CD4-positive, alpha-beta T cell (primary cell): ENCODE measurements around the gene TSPYL4. TPM values are rescaled to one million over a fixed set of nuclear protein-coding genes. Genes with fewer than 3 reads are reported as not detected.

Source experiments
- ATAC-seq: fragments of 200-7000 bp; cut with Tn5 transposase; one replicate; pipeline ENCODE4 v1.10.0; 2022; ENCODE audit warnings: mild to moderate bottlenecking; ENCODE audit not compliant: poor library complexity
- CTCF ChIA-PET: fragments of 350-600 bp; sonication (Branson Sonifier 250); formaldehyde crosslinking; loops from one replicate; lab custom pipeline; 2021; ENCODE audit warnings: antibody characterized with exemption, inconsistent platforms; lab: Charles Lee
- POLR2A ChIA-PET: fragments of 350-600 bp; sonication (Branson Sonifier 250); formaldehyde crosslinking; loops from one replicate; lab custom pipeline; 2021; ENCODE audit warnings: antibody characterized with exemption, inconsistent platforms; lab: Charles Lee
- DNase-seq, 14 experiments: peaks; one replicate each; pipeline ENCODE4 v3.0.0-alpha.2; 2013 to 2020; ENCODE audit warnings: mixed read lengths in 2 of 14
- H3K27ac ChIP-seq, 2 donors: one replicate each; pipeline versions ENCODE4 v1.5.1 to v1.7.0; 2013; ENCODE audit warnings: low read length in 2 of 2, low read depth in 1 of 2, mild to moderate bottlenecking in 1 of 2
- H3K27me3 ChIP-seq, 2 experiments: 1 replicate in 1 of 2; 2 replicates in 1 of 2; pipeline versions ENCODE4 v1.6.1 to v1.7.0; 2013; ENCODE audit warnings: low read length in 2 of 2, control low read depth in 1 of 2, mild to moderate bottlenecking in 1 of 2, moderate library complexity in 1 of 2; ENCODE audit not compliant: insufficient read depth in 2 of 2, control insufficient read depth in 1 of 2
- H3K36me3 ChIP-seq: one replicate; pipeline ENCODE4 v1.6.1; 2013; ENCODE audit warnings: low read length, control low read depth; ENCODE audit not compliant: insufficient read depth
- H3K4me1 ChIP-seq: one replicate; pipeline ENCODE4 v1.6.1; 2013; ENCODE audit warnings: low read length, control low read depth; ENCODE audit not compliant: insufficient read depth
- H3K4me3 ChIP-seq: one replicate; pipeline ENCODE4 v1.5.1; 2013; ENCODE audit warnings: mild to moderate bottlenecking, low read length, moderate library complexity
- H3K9me3 ChIP-seq, 2 experiments: 1 replicate in 1 of 2; 2 replicates in 1 of 2; pipeline versions ENCODE4 v1.6.1 to v1.7.0; 2013; ENCODE audit warnings: low read length in 2 of 2, mild to moderate bottlenecking in 2 of 2, control low read depth in 1 of 2, moderate library complexity in 1 of 2; ENCODE audit not compliant: control insufficient read depth in 1 of 2, insufficient read depth in 1 of 2
- H3K27ac Mint-ChIP-seq: one replicate; pipeline ENCODE4 v1.8.0; 2020; ENCODE audit warnings: mixed read lengths
- H3K27me3 Mint-ChIP-seq: one replicate; pipeline ENCODE4 v1.8.0; 2021; ENCODE audit warnings: mixed read lengths
- H3K36me3 Mint-ChIP-seq: one replicate; pipeline ENCODE4 v1.8.0; 2021; ENCODE audit warnings: low read depth, mixed read lengths
- H3K4me1 Mint-ChIP-seq: one replicate; pipeline ENCODE4 v1.8.0; 2021; ENCODE audit warnings: low read depth, mixed read lengths
- H3K4me3 Mint-ChIP-seq: one replicate; pipeline ENCODE4 v1.8.0; 2020; ENCODE audit warnings: mild to moderate bottlenecking, mixed read lengths
- H3K9me3 Mint-ChIP-seq: one replicate; pipeline ENCODE4 v1.8.0; 2020; ENCODE audit warnings: mixed read lengths
- intact Hi-C, 2 experiments: fragments of 100-400 bp; cut with DNase I in 1 of 2; cut with micrococcal nuclease in 1 of 2; formaldehyde crosslinking; loops; one replicate each; pipeline versions ENCODE4 v1.15.1 to v1.9.0; 2023 to 2025; cut with DNase I, micrococcal nuclease
- total RNA-seq, 174 experiments: library from RNA in 2 of 174; stranded (reverse) in 2 of 174; gene quantifications; one replicate each; pipeline ENCODE4 v1.2.3 and lab custom pipeline; 2021 to 2026
- TF ChIP-seq, protein P1 (sequence below): fragments of 200-600 bp; IDR thresholded peaks from one replicate; pipeline ENCODE4 v1.8.0; 2022; ENCODE audit warnings: antibody characterized with exemption, mild to moderate bottlenecking

Gene TSPYL4
- total RNA-seq, 2 experiments from 2014 or later: 35.9 to 37.7 TPM

DNA sequence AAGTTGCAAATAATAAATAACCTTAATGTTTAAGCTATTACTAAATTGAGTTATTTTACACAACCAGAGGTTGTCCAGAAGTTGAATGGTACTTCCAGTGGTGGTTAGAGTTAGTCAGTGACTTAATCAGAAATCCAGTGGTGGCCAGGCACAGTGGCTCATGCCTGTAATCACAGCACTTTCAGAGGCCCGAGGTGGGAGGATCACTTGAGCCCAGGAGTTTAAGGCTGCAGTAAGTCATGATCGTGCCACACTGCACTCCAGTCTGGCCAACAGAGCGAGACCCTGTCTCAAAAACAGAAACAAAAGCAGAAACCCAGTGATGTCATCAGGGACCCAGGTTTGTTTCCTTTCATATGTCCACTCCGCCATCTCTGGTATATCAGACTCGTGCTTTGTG lies 35.0 kb downstream of the TSPYL4 start:
- TF ChIP-seq, protein P1, sequence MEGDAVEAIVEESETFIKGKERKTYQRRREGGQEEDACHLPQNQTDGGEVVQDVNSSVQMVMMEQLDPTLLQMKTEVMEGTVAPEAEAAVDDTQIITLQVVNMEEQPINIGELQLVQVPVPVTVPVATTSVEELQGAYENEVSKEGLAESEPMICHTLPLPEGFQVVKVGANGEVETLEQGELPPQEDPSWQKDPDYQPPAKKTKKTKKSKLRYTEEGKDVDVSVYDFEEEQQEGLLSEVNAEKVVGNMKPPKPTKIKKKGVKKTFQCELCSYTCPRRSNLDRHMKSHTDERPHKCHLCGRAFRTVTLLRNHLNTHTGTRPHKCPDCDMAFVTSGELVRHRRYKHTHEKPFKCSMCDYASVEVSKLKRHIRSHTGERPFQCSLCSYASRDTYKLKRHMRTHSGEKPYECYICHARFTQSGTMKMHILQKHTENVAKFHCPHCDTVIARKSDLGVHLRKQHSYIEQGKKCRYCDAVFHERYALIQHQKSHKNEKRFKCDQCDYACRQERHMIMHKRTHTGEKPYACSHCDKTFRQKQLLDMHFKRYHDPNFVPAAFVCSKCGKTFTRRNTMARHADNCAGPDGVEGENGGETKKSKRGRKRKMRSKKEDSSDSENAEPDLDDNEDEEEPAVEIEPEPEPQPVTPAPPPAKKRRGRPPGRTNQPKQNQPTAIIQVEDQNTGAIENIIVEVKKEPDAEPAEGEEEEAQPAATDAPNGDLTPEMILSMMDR: no peak
- Mint-ChIP-seq H3K27ac (no peak overlapping the region), H3K9me3 (no peaks in the 10 kb centered on the region), H3K27me3 (no peaks in the 10 kb centered on the region), H3K4me3 (no peak overlapping the region), H3K36me3 (peaks cover 30% of the 10 kb centered on the region), H3K4me1 (peaks cover 7% of the 10 kb centered on the region)
- Histone ChIP-seq H3K27ac (no peak overlapping the region), H3K36me3 (peaks cover 25% of the 10 kb centered on the region), H3K4me3 (no peak overlapping the region), H3K27me3 (no peaks in the 10 kb centered on the region), H3K9me3 (no peaks in the 10 kb centered on the region), H3K4me1 (no peaks in the 10 kb centered on the region)
- POLR2A ChIA-PET: interaction anchor here (2.9 kb wide), 1 partner anchor 61 kb away, joined by 12 read pairs; the partner anchor contains the start of gene TSPYL1
- ATAC-seq (no peak), DNase-seq (no peak)
- intact Hi-C loops: loop anchor here (1.0 to 5.0 kb wide), 5 partner anchors 53 to 428 kb away; no protein-coding TSS in a partner anchor
- CTCF ChIA-PET: interaction anchor here (1.0 to 1.2 kb wide), 3 partner anchors 35 to 342 kb away, joined by 3 to 6 read pairs (median 3); partner anchors contain the start of gene TSPYL4

DNA sequence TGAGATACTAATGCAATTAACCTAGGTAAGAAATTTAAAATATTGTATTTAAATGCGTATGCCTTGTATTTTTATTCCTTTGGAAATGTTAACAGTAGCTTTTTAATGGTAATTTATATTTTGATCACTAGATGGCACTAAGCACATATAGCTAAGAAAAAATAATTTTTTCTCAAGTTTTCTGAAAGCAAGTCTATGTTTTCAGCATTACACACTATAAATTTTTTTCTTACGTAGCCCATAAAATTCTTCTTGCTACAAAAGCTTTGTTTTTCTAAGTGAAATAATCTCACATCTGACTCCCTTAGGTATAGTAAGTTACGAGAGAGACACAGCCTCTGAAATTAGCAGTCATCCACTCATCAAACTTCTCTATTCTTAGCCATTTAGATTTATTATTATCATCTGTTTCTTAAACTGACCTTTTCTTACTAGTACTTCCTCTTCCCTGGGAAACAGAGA lies 35.7 kb downstream of the TSPYL4 start:
- Histone ChIP-seq H3K36me3 (peaks cover 22% of the 10 kb centered on the region), H3K4me1 (no peaks in the 10 kb centered on the region), H3K27ac (no peak overlapping the region), H3K4me3 (no peak overlapping the region), H3K9me3 (no peaks in the 10 kb centered on the region), H3K27me3 (no peaks in the 10 kb centered on the region)
- H3K9me3 Mint-ChIP-seq: no peaks in the 10 kb centered on the region
- no peaks in the 10 kb centered on the region for H3K27me3 Mint-ChIP-seq
- DNase-seq (peak in 3 of 14 experiments; percentile 14 to 18 (median 15)), ATAC-seq (no peak)
- H3K4me1 Mint-ChIP-seq: peaks cover 7% of the 10 kb centered on the region
- TF ChIP-seq, protein P1: peak; percentile 79
- no peak overlapping the region for H3K4me3 Mint-ChIP-seq
- CTCF ChIA-PET: interaction anchor here (0.7 to 2.0 kb wide), 8 partner anchors 11 to 343 kb away, joined by 3 to 7 read pairs (median 3); partner anchors contain the start of gene TSPYL4
- POLR2A ChIA-PET: interaction anchor here (2.9 kb wide), 1 partner anchor 61 kb away, joined by 12 read pairs; the partner anchor contains the start of gene TSPYL1
- H3K27ac Mint-ChIP-seq: no peak overlapping the region
- intact Hi-C loops: loop anchor here (1.0 to 5.0 kb wide), 5 partner anchors 54 to 429 kb away; no protein-coding TSS in a partner anchor
- peaks cover 26% of the 10 kb centered on the region for H3K36me3 Mint-ChIP-seq

- intact Hi-C loops: loop anchor here (5.0 kb wide), 3 partner anchors 55 to 430 kb away; no protein-coding TSS in a partner anchor
- no peak overlapping the region for H3K4me3 Mint-ChIP-seq
- no peaks in the 10 kb centered on the region for H3K4me1 ChIP-seq
- no peaks in the 10 kb centered on the region for H3K9me3 ChIP-seq
- H3K4me1 Mint-ChIP-seq: peaks cover 7% of the 10 kb centered on the region
- POLR2A ChIA-PET: interaction anchor here (0.6 to 2.9 kb wide), 2 partner anchors 9 to 62 kb away, joined by 3 to 12 read pairs; partner anchors contain the start of gene TSPYL1
- CTCF ChIA-PET: interaction anchor here (0.7 to 2.0 kb wide), 8 partner anchors 14 to 431 kb away, joined by 3 to 7 read pairs (median 4); partner anchors contain the start of gene TSPYL4
- DNase-seq (peak in 3 of 14 experiments; percentile 50 to 61 (median 59)), ATAC-seq (peak; percentile 95)
- no peak overlapping the region for H3K27ac Mint-ChIP-seq
- peaks cover 16% of the 10 kb centered on the region for H3K36me3 Mint-ChIP-seq
- H3K27ac ChIP-seq: no peak overlapping the region
- H3K9me3 Mint-ChIP-seq: no peaks in the 10 kb centered on the region
- no peaks in the 10 kb centered on the region for H3K27me3 Mint-ChIP-seq
- H3K27me3 ChIP-seq: no peaks in the 10 kb centered on the region
- no peak overlapping the region for H3K4me3 ChIP-seq
- H3K36me3 ChIP-seq: peaks cover 13% of the 10 kb centered on the region
- TF ChIP-seq, protein P1: peak; percentile 64
Observed at GRCh38 chr6:116217069-116217468, 36.8 kb downstream of the TSPYL4 start.
